Subcutaneous adipose tissue (tissue), 4 donors: Measurements from ENCODE around the gene CORO2B. TPM values are rescaled to one million over a fixed set of nuclear protein-coding genes. Genes with fewer than 3 reads are reported as not detected.

ENCODE experiments used
- CTCF ChIP-seq: fragments of 450-650 bp; IDR thresholded peaks from one replicate; pipeline ENCODE4 v1.5.1; 2016; ENCODE audit warnings: low read depth, mild to moderate bottlenecking, control low read depth, antibody characterized with exemption, moderate library complexity
- total RNA-seq, 4 donors: library from RNA; depleted of rRNA; stranded (reverse); fragments of >200 nt; gene quantifications; one replicate each; pipeline ENCODE4 v1.1.0, GENCODE V29; 2016

The CORO2B gene
- total RNA-seq, 4 donors from 2014 or later: 5.4 to 15.3 (median 9.7) TPM

DNA sequence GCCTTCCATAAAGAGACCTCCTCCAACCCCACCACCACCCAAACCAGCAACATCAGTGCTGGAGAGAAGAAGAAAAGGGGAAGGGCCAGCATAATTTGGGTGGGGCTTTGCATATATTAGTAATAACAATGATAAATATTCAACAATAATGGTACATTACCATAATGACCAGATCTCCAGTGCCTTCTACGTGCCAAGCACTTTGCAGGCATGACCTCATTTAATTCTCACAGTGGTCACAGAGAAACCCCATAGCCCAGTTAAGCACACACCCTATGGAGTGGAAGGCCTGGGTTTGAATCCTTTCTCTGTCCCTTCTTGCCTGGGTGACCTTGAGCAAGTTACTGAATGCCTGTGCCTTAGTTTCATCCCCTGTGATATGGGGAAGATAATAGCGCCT, 49.2 kb downstream of the CORO2B start:
- no peak for TF ChIP-seq CTCF

DNA sequence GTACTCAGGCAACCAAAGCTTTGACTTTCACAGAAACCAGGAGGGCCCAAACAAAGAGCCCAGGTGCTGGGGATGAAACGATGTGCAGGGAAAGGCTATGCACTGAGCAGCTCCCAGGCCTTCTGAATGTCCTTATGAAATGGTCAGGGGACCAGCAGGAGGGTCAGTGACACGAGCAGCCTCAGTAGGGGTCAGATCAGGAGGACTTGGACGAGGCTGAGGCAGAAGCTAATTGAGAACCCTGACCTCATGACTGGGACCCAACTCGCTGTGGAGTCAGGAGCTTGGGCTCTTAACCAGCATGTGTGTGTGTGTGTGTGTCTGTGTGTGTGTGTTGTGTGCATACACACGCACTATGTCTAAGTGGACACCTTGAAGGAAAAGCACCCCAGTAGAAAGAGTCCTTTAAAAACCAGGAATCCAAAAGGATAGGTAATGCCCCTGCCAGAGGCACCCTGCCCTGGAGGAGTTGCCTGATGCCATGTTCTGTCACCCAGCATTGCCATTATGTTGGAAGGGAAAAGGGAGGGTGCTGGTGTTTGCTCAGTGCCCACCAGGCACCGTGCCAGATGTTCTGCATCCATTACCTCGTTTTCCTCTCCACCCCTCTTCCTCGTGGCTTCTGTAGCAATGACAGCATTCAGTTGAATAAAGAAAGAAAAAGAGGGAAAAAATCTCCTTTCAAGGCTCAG, 50.9 kb downstream of the CORO2B start:
- no peak for TF ChIP-seq CTCF

DNA sequence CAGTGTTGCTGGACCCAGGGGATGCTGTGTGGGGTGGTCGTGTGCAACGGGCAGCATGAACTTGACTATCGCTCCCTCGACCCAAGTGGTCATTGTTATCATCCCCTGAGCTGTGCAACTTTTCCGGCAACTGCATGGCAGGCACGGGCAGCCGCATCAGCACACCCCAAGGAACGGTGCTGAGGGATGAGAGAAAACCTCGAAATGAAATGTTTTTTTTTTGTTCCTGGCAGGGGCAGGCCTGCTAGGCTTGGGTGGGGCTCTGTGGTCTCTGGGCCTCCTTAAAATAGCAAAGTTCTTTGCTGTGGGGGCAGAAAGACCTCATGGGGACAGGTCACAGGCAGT, 51.4 kb downstream of the CORO2B start:
- no peak for TF ChIP-seq CTCF

DNA sequence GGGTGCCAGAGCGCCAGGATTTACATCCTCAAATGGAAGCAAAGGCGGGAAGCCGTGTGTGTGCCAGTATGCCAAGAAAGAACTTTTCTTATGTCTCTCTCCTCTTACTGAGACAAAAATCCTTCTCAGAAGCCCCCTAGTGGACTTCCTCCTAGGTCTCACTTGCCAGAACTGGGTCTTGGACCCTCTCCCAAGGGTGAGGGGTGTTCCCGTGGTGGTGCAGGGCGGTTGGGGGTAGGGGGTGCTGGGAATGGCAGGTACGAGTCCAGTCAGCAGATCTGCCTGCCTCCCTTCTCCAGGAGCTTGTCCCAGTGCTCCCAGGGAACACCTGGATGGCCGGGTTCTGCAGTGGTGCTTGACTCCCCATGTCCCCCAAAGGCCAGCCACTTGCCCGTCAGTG, 52.0 kb downstream of the CORO2B start:
- TF ChIP-seq CTCF: no peak

DNA sequence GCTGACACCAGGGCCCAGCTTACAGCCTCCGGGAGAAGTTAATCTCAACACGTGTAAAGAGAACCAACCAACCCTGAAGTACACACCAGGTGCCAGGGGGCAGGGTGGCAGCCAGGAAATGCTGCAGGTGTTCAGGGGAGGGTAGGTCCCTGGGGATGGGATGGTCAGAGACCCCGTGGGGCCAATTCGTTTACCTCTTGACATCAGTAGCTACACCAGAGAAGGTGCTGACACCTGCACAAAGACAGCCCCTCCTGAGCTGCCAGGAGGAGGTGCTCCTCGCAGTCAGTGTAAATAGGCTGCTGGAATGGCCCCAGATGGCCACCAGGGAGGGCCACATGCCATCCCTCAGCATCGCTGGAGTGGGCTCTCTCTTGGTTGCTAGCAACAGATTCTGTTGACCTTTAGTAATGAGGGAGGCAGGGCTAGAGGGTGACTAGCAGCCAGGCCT, 52.8 kb downstream of the CORO2B start:
- no peak for TF ChIP-seq CTCF

- no peak for TF ChIP-seq CTCF
Measured at GRCh38 chr15:68632101-68632500, 53.3 kb downstream of the CORO2B start.

- no peak for TF ChIP-seq CTCF
Measured at GRCh38 chr15:68633231-68634121, 54.7 kb downstream of the CORO2B start.
